GM23338 (cell line): ENCODE data around the gene DDR2. TPM values are rescaled to one million over a fixed set of nuclear protein-coding genes. Genes with fewer than 3 reads are reported as not detected.

Experiments used
- ATAC-seq: fragments of 200-7000 bp; cut with Tn5 transposase; 3 replicates; pipeline ENCODE4 v1.9.1; 2020
- DNase-seq: peaks from one replicate; pipeline ENCODE4 v3.0.0-alpha.2; 2015; ENCODE audit warnings: low spot score
- H2AFZ ChIP-seq: fragments of 200-600 bp; sonication (generic); 2 replicates; pipeline ENCODE4 v1.8.0; 2016; ENCODE audit warnings: antibody characterized with exemption, mild to moderate bottlenecking, moderate library complexity
- H3F3A ChIP-seq: fragments of 200-600 bp; sonication (generic); replicated peaks from 2 replicates; pipeline ENCODE4 v1.8.0; 2017; ENCODE audit warnings: antibody characterized with exemption, mixed run types, low read depth
- H3K27ac ChIP-seq: fragments of 200-600 bp; sonication (generic); 2 replicates; pipeline ENCODE4 v1.6.1; 2016; ENCODE audit warnings: low read depth
- H3K27me3 ChIP-seq: fragments of 200-600 bp; sonication (generic); 2 replicates; pipeline ENCODE4 v1.8.0; 2016; ENCODE audit warnings: mild to moderate bottlenecking, mixed run types, moderate library complexity; ENCODE audit not compliant: insufficient read depth
- H3K36me3 ChIP-seq: fragments of 200-600 bp; sonication (generic); 2 replicates; pipeline ENCODE4 v1.8.0; 2016; ENCODE audit warnings: mild to moderate bottlenecking; ENCODE audit not compliant: insufficient read depth
- H3K4me1 ChIP-seq: fragments of 200-600 bp; sonication (generic); 2 replicates; pipeline ENCODE4 v1.8.0; 2016; ENCODE audit warnings: mild to moderate bottlenecking, moderate library complexity; ENCODE audit not compliant: insufficient read depth
- H3K4me2 ChIP-seq: fragments of 200-600 bp; sonication (generic); 2 replicates; pipeline ENCODE4 v1.7.1; 2017; ENCODE audit warnings: mixed run types
- H3K4me3 ChIP-seq: fragments of 200-600 bp; sonication (generic); 2 replicates; pipeline ENCODE4 v1.6.1; 2016; ENCODE audit warnings: mixed run types
- H3K79me2 ChIP-seq: fragments of 200-600 bp; sonication (generic); replicated peaks from 2 replicates; pipeline ENCODE4 v1.8.0; 2017; ENCODE audit warnings: mild to moderate bottlenecking; ENCODE audit not compliant: insufficient read depth
- H3K9me2 ChIP-seq: fragments of 200-600 bp; sonication (generic); 2 replicates; pipeline ENCODE4 v1.8.0; 2017; ENCODE audit not compliant: insufficient read depth
- H4K20me1 ChIP-seq: fragments of 200-600 bp; sonication (generic); replicated peaks from 2 replicates; pipeline ENCODE4 v1.8.0; 2017; ENCODE audit warnings: mild to moderate bottlenecking; ENCODE audit not compliant: insufficient read depth
- H3K27ac Mint-ChIP-seq: 2 replicates; pipeline ENCODE4 v1.8.0; 2020; ENCODE audit warnings: inconsistent platforms, mild to moderate bottlenecking, moderate library complexity, mixed read lengths
- H3K27me3 Mint-ChIP-seq: 3 replicates; pipeline ENCODE4 v1.8.0; 2022; ENCODE audit warnings: low read depth, mild to moderate bottlenecking, moderate library complexity, mixed read lengths, inconsistent platforms; ENCODE audit not compliant: insufficient read depth, poor library complexity
- H3K36me3 Mint-ChIP-seq: 3 replicates; pipeline ENCODE4 v1.8.0; 2021; ENCODE audit warnings: low read depth, mild to moderate bottlenecking, inconsistent platforms, moderate library complexity, mixed read lengths
- H3K4me1 Mint-ChIP-seq: 3 replicates; pipeline ENCODE4 v1.8.0; 2020; ENCODE audit warnings: mild to moderate bottlenecking, inconsistent platforms, mixed read lengths
- H3K4me3 Mint-ChIP-seq: 3 replicates; pipeline ENCODE4 v1.8.0; 2021; ENCODE audit warnings: moderate library complexity, mild to moderate bottlenecking, inconsistent platforms, mixed read lengths
- H3K9me3 Mint-ChIP-seq: 3 replicates; pipeline ENCODE4 v1.8.0; 2020; ENCODE audit warnings: moderate library complexity, mild to moderate bottlenecking, inconsistent platforms, mixed read lengths
- CREB1 ChIP-seq: fragments of 250-450 bp; sonication (Bioruptor Pico); IDR thresholded peaks from 2 replicates; pipeline ENCODE4 v1.5.0; 2020; ENCODE audit warnings: low read depth, mild to moderate bottlenecking, moderate library complexity
- CTCF ChIP-seq, 2 experiments: fragments of 200-600 bp in 1 of 2; sonication (generic) in 1 of 2; conservative IDR thresholded peaks; 2 replicates each; pipeline versions ENCODE4 v1.5.1 to v1.6.1; 2016 to 2017; ENCODE audit warnings: antibody characterized with exemption in 2 of 2, low read depth in 2 of 2, mild to moderate bottlenecking in 2 of 2, moderate library complexity in 1 of 2
- ETS1 ChIP-seq: IDR thresholded peaks from 2 replicates; pipeline ENCODE4 v1.6.1; 2016; ENCODE audit warnings: antibody characterized with exemption
- EZH2 ChIP-seq: fragments of 200-600 bp; sonication (generic); IDR thresholded peaks from one replicate; pipeline ENCODE4 v1.8.0; 2017; ENCODE audit warnings: antibody characterized with exemption, mild to moderate bottlenecking, low read depth; ENCODE audit not compliant: unreplicated experiment
- EZH2phosphoT487 ChIP-seq: fragments of 200-600 bp; sonication (generic); IDR thresholded peaks from one replicate; pipeline ENCODE4 v1.8.1; 2018; ENCODE audit warnings: antibody characterized with exemption; ENCODE audit not compliant: unreplicated experiment
- NANOG ChIP-seq: IDR thresholded peaks from 2 replicates; pipeline ENCODE4 v1.6.1; 2016; ENCODE audit warnings: antibody characterized with exemption, borderline replicate concordance
- POLR2AphosphoS5 ChIP-seq: IDR thresholded peaks from 2 replicates; pipeline ENCODE4 v1.6.1; 2016; ENCODE audit warnings: antibody characterized with exemption, low read depth
- REST ChIP-seq: IDR thresholded peaks from one replicate; pipeline ENCODE4 v1.6.1; 2018; ENCODE audit warnings: antibody characterized with exemption; ENCODE audit not compliant: unreplicated experiment
- STAT1 ChIP-seq: IDR thresholded peaks from one replicate; pipeline ENCODE4 v1.6.1; 2016; ENCODE audit warnings: antibody characterized with exemption; ENCODE audit not compliant: unreplicated experiment
- ZNF114 ChIP-seq: fragments of 250-450 bp; sonication (Bioruptor Pico); IDR thresholded peaks from 2 replicates; pipeline ENCODE4 v1.5.0; 2020; ENCODE audit warnings: mild to moderate bottlenecking, moderate library complexity
- ZNF331 ChIP-seq: fragments of 250-450 bp; sonication (Bioruptor Pico); IDR thresholded peaks from 2 replicates; pipeline ENCODE4 v1.5.0; 2020; ENCODE audit warnings: low read depth, mild to moderate bottlenecking, moderate library complexity
- polyA plus RNA-seq: library from polyadenylated mRNA; unstranded; fragments of >200 nt; fragmentation: Nextera tagmentation; extraction: Ambion mirVana; gene quantifications from 2 replicates; pipeline ENCODE4 v1.2.1, GENCODE V29; 2016
- total RNA-seq: library from RNA; depleted of rRNA; stranded (reverse); fragments of >200 nt; shearing (Covaris generic); gene quantifications from 2 replicates; pipeline ENCODE4 v1.2.3, GENCODE V29; 2014

The DDR2 gene
- total and polyA plus RNA-seq, 2 experiments from 2014 or later = 0.66 to 1.8 TPM

- no peaks in the 10 kb centered on the region for H3K36me3 ChIP-seq
- H3K27me3 ChIP-seq = no peaks in the 10 kb centered on the region
- Mint-ChIP-seq H3K9me3 (no peaks in the 10 kb centered on the region), H3K4me1 (peaks cover 12% of the 10 kb centered on the region), H3K4me3 (no peak overlapping the region), H3K27ac (no peak overlapping the region), H3K27me3 (peaks cover 1% of the 10 kb centered on the region), H3K36me3 (no peaks in the 10 kb centered on the region)
- H2AFZ ChIP-seq = no peak overlapping the region
- H4K20me1 ChIP-seq = no peaks in the 10 kb centered on the region
- 0 out of 2 replicates have a peak, but pooled peaks cover 3% of the 10 kb centered on the region for H3K9me2 ChIP-seq
- peak; percentile 70 for DNase-seq
- no peak overlapping the region for H3K4me3 ChIP-seq
- H3K4me2 ChIP-seq = no peak overlapping the region
- peaks cover 7% of the 10 kb centered on the region for H3K4me1 ChIP-seq
- peak; percentile 49; the same call in 2 of the 3 replicates for ATAC-seq
- TF ChIP-seq REST (no peak), CTCF (conservative IDR thresholded peaks at IDR 0.05; ENCODE audit: low read depth in 2 of 2) (peak; percentile 60 to 79), ETS1 (no peak), POLR2AphosphoS5 (no peak), ZNF114 (no peak)
- H3K79me2 ChIP-seq = no peaks in the 10 kb centered on the region
- no peaks in the 10 kb centered on the region for H3F3A ChIP-seq
- H3K27ac ChIP-seq = no peak overlapping the region
Observed at GRCh38 chr1:162627662-162628296, 4.5 kb upstream of the DDR2 start.

GRCh38 chr1:162629077-162629627 is 3.1 kb upstream of the DDR2 start:
- Histone ChIP-seq H4K20me1 (no peaks in the 10 kb centered on the region), H3K4me3 (no peak overlapping the region), H3K4me2 (no peak overlapping the region), H3K27me3 (no peaks in the 10 kb centered on the region), H3K9me2 (peaks cover 12% of the 10 kb centered on the region), H3K36me3 (no peaks in the 10 kb centered on the region), H3K27ac (no peak overlapping the region), H3K4me1 (peaks cover 12% of the 10 kb centered on the region), H3F3A (no peaks in the 10 kb centered on the region), H2AFZ (no peak overlapping the region), H3K79me2 (no peaks in the 10 kb centered on the region)
- DNase-seq = no peak
- Mint-ChIP-seq H3K4me3 (no peak overlapping the region), H3K27ac (no peak overlapping the region), H3K9me3 (no peaks in the 10 kb centered on the region), H3K27me3 (no peaks in the 10 kb centered on the region), H3K36me3 (no peaks in the 10 kb centered on the region), H3K4me1 (peaks cover 20% of the 10 kb centered on the region)
- ATAC-seq = no peak
- TF ChIP-seq CREB1 (CRISPR knock-in tag) = no peak
- no peak for TF ChIP-seq ZNF331 (CRISPR knock-in tag)
- TF ChIP-seq NANOG = no peak
- no peak for TF ChIP-seq EZH2phosphoT487
- TF ChIP-seq ZNF114 = no peak
- no peak for TF ChIP-seq CTCF (conservative IDR thresholded peaks at IDR 0.05; ENCODE audit: low read depth in 2 of 2)
- no peak for TF ChIP-seq STAT1
- TF ChIP-seq EZH2 = no peak
- TF ChIP-seq REST = no peak
